Measurements from ENCODE around the gene DMWD. TPM values are rescaled to one million over a fixed set of nuclear protein-coding genes. Genes with fewer than 3 reads are reported as not detected.

Gene DMWD
- total RNA-seq, 1 donor from 2014 or later: 31.2 TPM

DNA sequence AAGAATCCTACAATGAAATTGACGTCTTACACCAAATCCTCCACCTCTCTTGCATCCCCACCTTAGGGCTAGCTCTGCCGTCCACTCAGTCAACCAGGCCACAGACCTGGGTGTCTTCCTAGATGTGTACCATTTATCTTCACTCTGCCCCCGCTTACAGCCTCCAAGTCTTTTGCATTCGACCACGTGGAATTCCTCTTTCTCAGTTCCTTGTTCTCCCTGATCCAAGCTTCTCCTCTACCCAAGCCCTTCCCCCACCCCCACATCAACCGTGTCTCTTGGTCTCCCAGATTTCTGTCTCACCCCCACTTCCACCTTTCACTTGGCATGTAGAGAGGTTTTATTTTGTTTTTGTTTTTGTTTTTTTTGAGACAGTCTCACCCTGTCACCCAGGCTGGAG, 1.2 kb upstream of the DMWD start:
- H3K27me3 ChIP-seq: no peaks in the 10 kb centered on the region
- intact Hi-C loops (cut with DNase I): no loop called here
- no peak for TF ChIP-seq POLR2A (IDR thresholded peaks at IDR 0.05)
- TF ChIP-seq POLR2AphosphoS5 (IDR thresholded peaks at IDR 0.05; ENCODE audit: insufficient read depth in 1 of 2, low read depth in 1 of 2): no peak
- no peak for TF ChIP-seq CTCF (IDR thresholded peaks at IDR 0.05)
- H3K4me3 ChIP-seq: no peak overlapping the region
- H3K9me3 ChIP-seq: no peaks in the 10 kb centered on the region
- H3K36me3 ChIP-seq: peaks cover 0 to 21% of the 10 kb centered on the region in 2 donors
- no peak for DNase-seq (ENCODE audit: extremely low spot score in 2 of 2)
- H3K27ac ChIP-seq: no peak overlapping the region
- H3K4me1 ChIP-seq: peaks cover 27% of the 10 kb centered on the region

DNA sequence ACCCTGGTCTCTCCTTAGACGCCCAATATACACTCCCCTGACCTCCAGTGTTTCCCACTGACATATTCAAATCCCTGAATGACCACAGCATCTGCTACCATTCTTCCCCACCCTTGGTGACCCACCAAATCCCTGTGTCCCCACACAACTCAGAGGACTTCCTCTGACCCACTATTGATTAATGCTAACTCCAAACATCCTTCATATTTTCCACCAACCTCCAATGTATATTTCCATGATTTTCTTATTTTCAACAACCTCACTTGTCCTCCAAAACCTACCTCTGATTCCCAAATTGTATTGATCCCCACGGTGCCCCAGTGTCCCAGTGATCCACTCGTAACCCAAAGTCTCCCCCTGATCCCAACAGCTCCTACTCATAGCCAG, 526 bp upstream of the DMWD start:
- intact Hi-C loops (cut with DNase I): no loop called here
- Histone ChIP-seq H3K27ac (no peak overlapping the region), H3K36me3 (peaks cover 0 to 26% of the 10 kb centered on the region in 2 donors), H3K27me3 (no peaks in the 10 kb centered on the region), H3K9me3 (no peaks in the 10 kb centered on the region), H3K4me3 (peak overlapping the region in 1 of 2 donors; percentile 65), H3K4me1 (peaks cover 23% of the 10 kb centered on the region)
- TF ChIP-seq POLR2A (IDR thresholded peaks at IDR 0.05) (no peak), CTCF (IDR thresholded peaks at IDR 0.05) (no peak), POLR2AphosphoS5 (IDR thresholded peaks at IDR 0.05; ENCODE audit: insufficient read depth in 1 of 2, low read depth in 1 of 2) (no peak)
- DNase-seq (ENCODE audit: extremely low spot score in 2 of 2): no peak

- H3K9me3 ChIP-seq: no peaks in the 10 kb centered on the region
- peaks cover 0 to 37% of the 10 kb centered on the region in 2 donors for H3K36me3 ChIP-seq
- TF ChIP-seq CTCF (IDR thresholded peaks at IDR 0.05) (no peak), POLR2A (IDR thresholded peaks at IDR 0.05) (no peak), POLR2AphosphoS5 (IDR thresholded peaks at IDR 0.05; ENCODE audit: insufficient read depth in 1 of 2, low read depth in 1 of 2) (no peak)
- H3K4me3 ChIP-seq: peak overlapping the region; percentile 65 to 82
- H3K27me3 ChIP-seq: no peaks in the 10 kb centered on the region
- no peak for DNase-seq (ENCODE audit: extremely low spot score in 2 of 2)
- intact Hi-C loops (cut with DNase I): no loop called here
- peak overlapping the region; percentile 62 for H3K27ac ChIP-seq
- H3K4me1 ChIP-seq: peaks cover 23% of the 10 kb centered on the region
Measured at GRCh38 chr19:45791744-45792469, 738 bp downstream of the DMWD start.

GRCh38 chr19:45790942-45791341, 1.7 kb downstream of the DMWD start:
- Histone ChIP-seq H3K4me1 (peaks cover 23% of the 10 kb centered on the region), H3K36me3 (peaks cover 0 to 47% of the 10 kb centered on the region in 2 donors), H3K27me3 (no peaks in the 10 kb centered on the region), H3K27ac (no peak overlapping the region), H3K9me3 (no peaks in the 10 kb centered on the region), H3K4me3 (no peak overlapping the region)
- DNase-seq (ENCODE audit: extremely low spot score in 2 of 2): no peak
- TF ChIP-seq POLR2AphosphoS5 (IDR thresholded peaks at IDR 0.05; ENCODE audit: insufficient read depth in 1 of 2, low read depth in 1 of 2): no peak
- no peak for TF ChIP-seq POLR2A (IDR thresholded peaks at IDR 0.05)
- TF ChIP-seq CTCF (IDR thresholded peaks at IDR 0.05): no peak
- intact Hi-C loops (cut with DNase I): no loop called here

GRCh38 chr19:45789035-45789786, 3.4 kb downstream of the DMWD start:
- Histone ChIP-seq H3K4me1 (peaks cover 35% of the 10 kb centered on the region), H3K27me3 (no peaks in the 10 kb centered on the region), H3K4me3 (no peak overlapping the region), H3K9me3 (no peaks in the 10 kb centered on the region), H3K36me3 (peaks cover 0 to 55% of the 10 kb centered on the region in 2 donors), H3K27ac (no peak overlapping the region)
- TF ChIP-seq POLR2AphosphoS5 (IDR thresholded peaks at IDR 0.05; ENCODE audit: insufficient read depth in 1 of 2, low read depth in 1 of 2): no peak
- DNase-seq (ENCODE audit: extremely low spot score in 2 of 2): no peak
- intact Hi-C loops (cut with DNase I): no loop called here

Measured in vagina (tissue), 2 donors.